D721Med (cell line): ENCODE measurements around the gene ARID5A.
A peak's percentile ranks its signal among the peaks of the same experiment; 100 is the strongest.

Source experiments
- DNase-seq: peaks from one replicate; pipeline ENCODE4 v3.0.0; 2011; ENCODE audit warnings: low spot score; ENCODE audit not compliant: insufficient read length
- FAIRE-seq: peaks from 2 replicates; lab custom pipeline; 2011; peaks lifted over from hg19 to GRCh38; lab: Jason Lieb, UNC
- TF ChIP-seq, protein P1 (sequence below): IDR thresholded peaks from 2 replicates; pipeline ENCODE4 v1.5.1; 2012; ENCODE audit warnings: mild to moderate bottlenecking, control low read depth; ENCODE audit not compliant: insufficient read depth; ENCODE audit errors: missing control alignments

The ARID5A gene, protein sequence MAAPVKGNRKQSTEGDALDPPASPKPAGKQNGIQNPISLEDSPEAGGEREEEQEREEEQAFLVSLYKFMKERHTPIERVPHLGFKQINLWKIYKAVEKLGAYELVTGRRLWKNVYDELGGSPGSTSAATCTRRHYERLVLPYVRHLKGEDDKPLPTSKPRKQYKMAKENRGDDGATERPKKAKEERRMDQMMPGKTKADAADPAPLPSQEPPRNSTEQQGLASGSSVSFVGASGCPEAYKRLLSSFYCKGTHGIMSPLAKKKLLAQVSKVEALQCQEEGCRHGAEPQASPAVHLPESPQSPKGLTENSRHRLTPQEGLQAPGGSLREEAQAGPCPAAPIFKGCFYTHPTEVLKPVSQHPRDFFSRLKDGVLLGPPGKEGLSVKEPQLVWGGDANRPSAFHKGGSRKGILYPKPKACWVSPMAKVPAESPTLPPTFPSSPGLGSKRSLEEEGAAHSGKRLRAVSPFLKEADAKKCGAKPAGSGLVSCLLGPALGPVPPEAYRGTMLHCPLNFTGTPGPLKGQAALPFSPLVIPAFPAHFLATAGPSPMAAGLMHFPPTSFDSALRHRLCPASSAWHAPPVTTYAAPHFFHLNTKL

DNA sequence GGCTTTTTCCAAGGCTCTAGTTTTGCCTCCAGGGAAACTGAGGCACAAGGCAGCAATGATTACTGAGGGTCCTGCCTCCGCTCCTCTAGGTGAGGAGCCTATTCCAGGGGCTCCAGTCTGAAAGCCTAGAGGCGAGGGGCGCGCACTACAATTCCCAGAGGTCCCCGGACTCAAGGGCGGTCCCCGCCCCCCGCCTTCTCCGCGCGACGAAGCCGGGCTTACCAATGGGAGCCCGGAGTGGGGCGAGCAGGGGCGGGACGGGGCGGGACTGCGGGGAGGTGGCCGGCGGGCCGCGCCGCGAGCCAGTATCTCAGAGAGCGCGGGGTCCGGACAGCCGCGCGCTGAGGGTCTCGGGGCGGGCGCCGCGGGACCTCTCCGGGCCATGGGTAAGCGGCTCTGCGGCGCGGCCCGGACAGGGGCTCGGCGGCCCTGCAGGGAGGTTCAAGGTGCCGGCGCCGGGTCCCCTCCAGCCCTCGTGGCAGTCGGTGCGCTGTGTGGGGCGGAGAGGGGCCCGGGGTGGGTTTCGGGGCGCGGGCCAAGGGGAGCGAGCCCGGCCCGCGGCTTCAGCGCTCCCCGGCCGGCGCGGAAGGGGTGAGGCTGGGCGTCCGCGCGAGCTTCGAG, at the start of gene ARID5A:
Gene ARID5A (plus strand): TSS at position 308 of the 621 bp plus-strand sequence. CDS start 75 bp downstream, at position 383.
- TF ChIP-seq, protein P1, sequence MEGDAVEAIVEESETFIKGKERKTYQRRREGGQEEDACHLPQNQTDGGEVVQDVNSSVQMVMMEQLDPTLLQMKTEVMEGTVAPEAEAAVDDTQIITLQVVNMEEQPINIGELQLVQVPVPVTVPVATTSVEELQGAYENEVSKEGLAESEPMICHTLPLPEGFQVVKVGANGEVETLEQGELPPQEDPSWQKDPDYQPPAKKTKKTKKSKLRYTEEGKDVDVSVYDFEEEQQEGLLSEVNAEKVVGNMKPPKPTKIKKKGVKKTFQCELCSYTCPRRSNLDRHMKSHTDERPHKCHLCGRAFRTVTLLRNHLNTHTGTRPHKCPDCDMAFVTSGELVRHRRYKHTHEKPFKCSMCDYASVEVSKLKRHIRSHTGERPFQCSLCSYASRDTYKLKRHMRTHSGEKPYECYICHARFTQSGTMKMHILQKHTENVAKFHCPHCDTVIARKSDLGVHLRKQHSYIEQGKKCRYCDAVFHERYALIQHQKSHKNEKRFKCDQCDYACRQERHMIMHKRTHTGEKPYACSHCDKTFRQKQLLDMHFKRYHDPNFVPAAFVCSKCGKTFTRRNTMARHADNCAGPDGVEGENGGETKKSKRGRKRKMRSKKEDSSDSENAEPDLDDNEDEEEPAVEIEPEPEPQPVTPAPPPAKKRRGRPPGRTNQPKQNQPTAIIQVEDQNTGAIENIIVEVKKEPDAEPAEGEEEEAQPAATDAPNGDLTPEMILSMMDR = no peak
- no peak for FAIRE-seq
- DNase-seq = peak; percentile 95

DNA sequence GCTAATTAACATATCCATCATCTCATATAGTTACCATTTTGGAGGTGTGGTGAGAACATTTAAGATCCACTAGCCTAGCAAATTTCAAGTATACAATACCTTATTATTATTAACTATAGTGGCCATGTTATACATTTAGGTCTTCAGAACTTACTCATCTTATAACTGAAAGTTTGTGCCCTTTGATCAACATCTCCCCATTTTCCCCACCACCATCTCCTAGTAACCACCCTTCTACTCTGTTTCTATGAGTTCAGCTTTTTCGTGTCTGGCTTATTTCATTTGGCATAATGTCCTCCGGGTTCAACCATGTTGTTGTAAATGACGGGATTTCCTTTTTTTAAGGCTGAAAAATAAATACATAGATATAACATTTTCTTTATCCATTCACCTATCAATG, 47.3 kb upstream of the ARID5A start:
- no peak for FAIRE-seq
- no peak for DNase-seq
- TF ChIP-seq, protein P1 = no peak

DNA sequence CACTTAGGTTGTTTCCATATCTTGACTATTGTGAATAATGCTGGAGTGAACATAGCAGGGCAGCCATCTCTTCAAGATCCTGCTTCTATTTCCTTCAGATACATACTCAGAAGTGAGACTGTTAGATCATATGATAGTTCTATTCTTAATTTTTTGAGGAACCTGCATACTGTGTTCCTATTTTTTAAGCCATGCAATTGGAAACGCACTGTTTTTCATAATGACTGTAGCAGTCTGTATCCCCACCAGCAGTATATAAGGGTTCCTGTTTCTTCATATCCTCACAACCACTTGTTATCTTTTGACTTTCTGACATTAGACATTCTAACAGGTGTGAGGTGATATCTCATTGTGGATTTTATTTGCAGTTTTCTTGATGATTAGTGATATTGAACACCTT, 46.9 kb upstream of the ARID5A start:
- FAIRE-seq (no peak), DNase-seq (no peak)
- TF ChIP-seq, protein P1 = no peak

DNA sequence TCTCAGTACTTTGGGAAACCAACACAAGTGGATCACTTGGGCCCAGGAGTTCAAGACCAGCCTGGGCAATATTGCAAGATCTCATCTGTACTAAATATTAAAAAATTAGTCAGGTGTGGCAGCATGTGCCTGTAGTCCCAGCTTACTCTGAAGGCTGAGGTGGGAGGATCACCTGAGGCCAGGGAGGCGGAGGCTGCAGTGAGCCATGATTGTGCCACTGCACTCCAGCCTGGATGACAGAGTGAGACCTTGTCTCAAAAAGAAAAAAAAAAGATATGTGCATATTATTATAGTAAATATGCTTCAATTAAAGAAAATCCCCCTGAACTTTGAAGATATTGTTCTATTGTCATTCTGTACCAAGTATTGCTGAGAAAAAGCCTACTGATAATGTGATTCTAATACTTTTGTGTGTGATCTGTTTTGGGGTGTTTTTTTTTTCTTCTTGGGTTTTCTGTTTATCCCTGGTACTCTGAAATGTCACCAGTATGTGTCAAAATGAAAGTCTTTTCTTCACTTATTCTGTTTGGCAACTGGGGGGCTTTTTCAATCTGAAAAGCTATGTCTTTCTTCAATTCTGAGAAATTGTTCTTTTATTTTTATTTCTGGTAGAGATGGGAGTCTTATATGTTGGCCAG, 44.6 kb upstream of the ARID5A start:
- no peak for DNase-seq
- TF ChIP-seq, protein P1 = no peak

DNA sequence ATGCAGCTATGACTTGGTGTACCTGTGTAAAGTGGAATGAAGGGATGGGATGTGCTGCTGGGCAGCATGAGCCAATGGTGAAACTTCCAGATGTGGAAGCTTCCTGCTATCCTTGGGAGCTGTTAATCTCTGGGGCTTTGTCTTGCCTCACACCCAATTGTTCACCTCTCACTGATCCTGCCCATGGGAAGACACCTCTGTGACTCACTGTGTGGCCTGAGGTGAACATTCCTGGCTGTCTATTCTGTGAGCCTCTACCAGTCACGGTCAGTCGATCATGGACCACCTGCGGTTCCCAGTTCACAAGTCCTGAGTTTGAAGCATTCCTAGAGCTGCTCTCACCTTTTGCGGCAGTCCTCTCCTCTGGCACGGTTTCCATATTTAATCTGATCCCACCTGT, 43.5 kb upstream of the ARID5A start:
- TF ChIP-seq, protein P1 = no peak
- DNase-seq = no peak
- no peak for FAIRE-seq

More for the DNA sequence above, 44.6 kb upstream of the ARID5A start:
- no peak for FAIRE-seq

DNA sequence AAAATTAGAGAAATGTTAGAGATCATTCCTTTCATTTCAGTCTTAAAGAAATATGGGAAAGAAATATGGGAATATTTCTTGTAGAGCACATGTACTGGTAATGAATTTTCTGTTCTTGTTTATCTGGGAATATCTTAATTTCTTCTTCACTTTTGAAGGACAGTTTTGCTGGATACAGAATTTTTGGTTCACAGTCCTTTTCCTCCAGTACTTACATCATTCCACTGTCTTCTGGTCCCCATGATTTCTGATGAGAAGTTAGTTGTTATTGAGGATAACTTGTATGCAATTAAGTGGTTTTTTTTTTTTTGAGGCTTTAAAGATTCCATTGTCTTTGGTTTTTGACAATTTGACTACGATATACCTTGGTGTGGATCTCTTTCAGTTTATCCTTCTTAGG, 42.4 kb upstream of the ARID5A start:
- DNase-seq (no peak), FAIRE-seq (no peak)
- TF ChIP-seq, protein P1 = no peak
